CD4-positive, alpha-beta T cell treated with Interleukin-17A for 4 hours (primary cell): Measurements from ENCODE around the gene ZNF385D.

Source experiments
- DNase-seq: peaks from one replicate; pipeline ENCODE4 v3.0.0-alpha.2; 2020; ENCODE audit warnings: mixed read lengths

ZNF385D gene, protein sequence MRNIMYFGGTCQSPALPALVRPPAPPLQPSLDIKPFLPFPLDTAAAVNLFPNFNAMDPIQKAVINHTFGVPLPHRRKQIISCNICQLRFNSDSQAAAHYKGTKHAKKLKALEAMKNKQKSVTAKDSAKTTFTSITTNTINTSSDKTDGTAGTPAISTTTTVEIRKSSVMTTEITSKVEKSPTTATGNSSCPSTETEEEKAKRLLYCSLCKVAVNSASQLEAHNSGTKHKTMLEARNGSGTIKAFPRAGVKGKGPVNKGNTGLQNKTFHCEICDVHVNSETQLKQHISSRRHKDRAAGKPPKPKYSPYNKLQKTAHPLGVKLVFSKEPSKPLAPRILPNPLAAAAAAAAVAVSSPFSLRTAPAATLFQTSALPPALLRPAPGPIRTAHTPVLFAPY

GRCh38 chr3:21750831-21751391, at the start of gene ZNF385D:
Gene ZNF385D, minus strand, starts transcription at chr3:21751210. Its CDS starts 294 bp downstream, at chr3:21750916.
- DNase-seq: no peak

DNA sequence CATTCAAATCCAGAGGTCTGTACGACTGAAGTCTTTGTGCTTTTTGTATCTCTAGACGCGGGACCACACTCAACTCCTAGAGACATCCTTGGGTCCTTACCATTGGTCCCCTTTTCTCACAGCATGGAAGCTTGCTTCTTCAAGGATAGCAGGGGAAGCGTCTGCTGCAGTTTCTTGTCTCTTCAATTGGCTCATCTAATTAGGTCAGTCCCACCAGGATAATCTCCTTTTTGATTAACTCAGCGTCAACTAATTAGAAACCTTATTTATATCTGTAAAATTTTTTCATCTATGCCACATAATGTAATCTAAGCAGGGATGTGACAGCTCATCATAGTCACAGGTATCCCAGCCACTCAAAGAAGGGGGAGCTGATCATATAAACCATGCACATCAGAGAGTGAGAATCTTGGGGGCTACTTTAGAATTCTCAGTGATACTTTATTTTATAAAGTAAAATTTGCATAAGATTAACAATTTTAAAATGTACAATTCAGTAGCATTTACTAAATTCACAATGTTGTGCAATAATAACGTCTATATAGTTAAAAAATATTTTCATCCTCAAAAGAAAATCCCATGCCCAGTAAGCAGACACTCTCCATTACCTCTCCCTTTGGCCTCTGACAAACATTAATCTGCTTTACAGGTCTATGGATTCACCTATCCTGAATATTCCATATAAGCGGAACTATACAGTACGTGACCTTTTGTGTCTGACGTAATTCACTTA, 47.5 kb upstream of the ZNF385D start:
- no peak for DNase-seq

DNA sequence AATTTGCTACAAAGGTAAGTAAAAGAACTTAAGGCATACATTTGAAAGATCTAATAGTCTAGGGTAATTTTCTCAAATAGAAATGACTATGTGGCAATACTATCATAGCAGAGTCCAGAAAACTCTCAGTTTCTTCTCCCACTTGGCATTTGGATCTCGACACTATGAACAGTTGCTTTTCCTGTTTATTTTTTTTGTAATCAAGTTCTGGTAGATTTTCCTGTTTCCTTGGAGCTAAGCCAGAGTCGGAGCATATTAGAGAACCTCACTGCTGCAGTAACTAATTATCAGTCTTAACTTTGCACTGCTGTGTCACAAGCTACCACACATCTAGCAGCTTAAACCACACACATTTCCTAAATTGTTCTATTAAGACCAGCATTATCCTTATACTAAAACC, 44.9 kb upstream of the ZNF385D start:
- no peak for DNase-seq

DNA sequence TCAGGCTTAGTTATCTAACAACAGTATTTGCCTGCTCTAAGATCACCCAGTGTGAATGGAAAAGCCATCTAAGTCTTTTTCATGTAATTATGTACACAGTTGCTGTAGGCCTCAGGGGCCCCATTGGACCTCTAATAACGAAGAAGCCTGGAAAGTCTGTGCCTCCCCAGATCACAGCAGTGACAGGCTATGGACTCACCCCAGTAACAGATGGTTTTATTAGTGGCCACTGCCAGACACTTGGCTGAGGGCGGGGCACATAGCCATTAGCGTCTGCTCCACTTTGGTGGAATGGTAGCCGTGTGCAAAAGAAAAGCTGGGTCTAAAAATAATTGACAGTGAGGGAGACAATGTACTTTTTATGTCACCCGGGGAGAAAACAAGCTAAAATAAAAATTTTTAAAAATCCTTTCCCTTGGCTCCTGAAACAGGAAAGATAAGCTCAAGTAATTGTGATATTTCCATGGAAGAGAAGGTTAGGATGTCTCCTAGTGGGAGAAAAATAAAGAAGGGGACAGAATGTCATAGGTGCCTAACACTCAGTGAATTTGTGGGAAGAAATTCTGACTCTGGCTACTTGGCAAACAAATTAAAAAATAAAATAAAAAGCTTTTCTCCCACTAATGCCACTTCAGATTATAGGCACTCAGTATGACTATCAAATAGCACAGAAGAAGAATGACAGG, 44.3 kb upstream of the ZNF385D start:
- DNase-seq: no peak

DNA sequence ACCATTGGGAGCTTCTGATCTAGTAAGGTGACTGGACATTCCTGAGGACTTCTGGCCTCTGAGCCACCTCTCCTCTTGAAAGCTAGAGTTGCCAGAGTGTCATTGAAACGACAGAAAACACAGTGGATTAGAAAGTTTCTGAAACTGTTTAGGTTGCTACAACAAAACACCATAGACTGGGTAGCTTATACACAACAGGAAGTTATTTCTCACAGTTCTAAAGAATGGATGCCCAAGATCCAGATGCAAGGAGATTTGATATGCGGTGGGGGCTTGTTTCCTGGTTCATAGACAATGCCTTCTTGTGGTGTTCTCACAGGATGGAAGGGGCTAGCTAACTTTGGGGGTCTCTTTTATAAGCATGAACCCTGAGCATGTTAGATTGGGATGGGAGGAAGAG, 43.3 kb upstream of the ZNF385D start:
- DNase-seq: no peak

GRCh38 chr3:21792176-21792575, 41.2 kb upstream of the ZNF385D start:
- DNase-seq: no peak

DNA sequence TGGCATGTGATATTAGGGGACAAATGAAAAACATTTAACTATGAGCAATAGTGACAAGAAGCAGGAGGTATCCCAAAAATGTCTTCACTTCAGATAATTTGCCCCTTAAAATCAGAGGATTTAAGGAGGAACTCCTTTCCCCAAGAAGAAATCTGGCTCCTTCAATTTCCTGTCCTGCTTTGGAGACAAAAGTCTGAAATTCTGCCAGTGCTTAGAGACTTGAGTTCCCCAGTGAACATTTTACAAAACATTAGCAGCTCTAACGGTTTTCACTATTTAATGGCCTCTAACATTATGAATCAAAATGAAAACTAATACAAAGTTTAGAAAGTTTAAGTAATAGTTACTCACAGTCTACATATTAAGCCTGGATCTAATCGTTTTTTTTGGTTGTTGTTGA, 40.3 kb upstream of the ZNF385D start:
- no peak for DNase-seq

GRCh38 chr3:21790466-21790865, 39.5 kb upstream of the ZNF385D start:
- no peak for DNase-seq

DNA sequence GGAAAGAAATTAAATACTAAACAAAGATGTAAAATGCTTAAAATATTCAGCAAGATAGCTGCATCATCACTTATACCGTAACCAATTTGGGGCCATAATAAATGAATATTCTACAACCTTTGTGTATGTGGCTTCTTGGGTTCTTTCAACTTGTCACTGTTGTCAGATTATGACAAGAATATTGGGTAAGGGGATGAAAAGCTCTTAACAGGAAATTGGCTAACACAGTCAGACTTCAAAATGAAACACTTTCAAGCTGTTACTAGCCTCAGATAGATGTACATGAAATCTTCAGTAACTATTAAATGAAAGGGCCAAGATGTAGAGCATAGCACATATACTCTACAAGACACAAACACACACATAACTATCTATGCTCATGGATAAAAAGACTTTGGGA, 38.7 kb upstream of the ZNF385D start:
- DNase-seq: no peak

DNA sequence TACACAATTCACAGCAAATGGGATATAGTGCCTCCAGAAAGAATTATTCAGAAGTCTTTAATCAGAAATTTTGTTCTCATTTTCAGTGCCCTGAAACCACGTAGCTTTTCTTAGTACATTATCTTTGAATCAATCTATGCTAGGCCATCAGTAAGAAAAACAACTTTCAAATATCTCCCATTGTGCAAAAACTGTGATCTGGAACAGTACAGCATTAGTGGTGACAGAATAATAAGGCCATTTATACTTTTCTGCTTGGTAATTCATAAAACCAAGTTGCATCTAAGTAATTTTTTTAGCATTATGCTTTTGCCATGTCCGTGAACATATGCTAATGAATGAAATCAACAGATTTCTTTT, 35.4 kb upstream of the ZNF385D start:
- no peak for DNase-seq

- DNase-seq: no peak
These were observed 34.9 kb upstream of the ZNF385D start for GRCh38 chr3:21785765-21786437.

- no peak for DNase-seq
These were observed 32.8 kb upstream of the ZNF385D start for GRCh38 chr3:21783839-21784238.

DNA sequence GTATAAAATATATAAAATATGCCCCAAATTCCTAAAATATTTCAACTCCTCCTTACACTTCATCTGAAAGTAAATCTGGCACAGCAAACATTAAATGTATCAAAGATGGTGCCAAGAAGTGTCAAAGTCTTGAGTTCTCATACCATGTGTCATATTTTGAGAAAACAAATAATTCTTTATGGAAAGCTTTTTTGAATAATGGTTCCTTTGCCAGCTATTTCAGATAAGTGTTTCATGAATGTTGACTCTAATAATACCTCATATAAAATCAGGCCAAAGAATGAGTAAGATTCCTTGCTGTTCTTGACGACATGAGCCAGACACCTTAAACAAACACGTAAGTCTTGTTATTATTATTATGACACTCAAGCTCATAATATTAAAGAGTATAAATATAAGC, 30.3 kb upstream of the ZNF385D start:
- no peak for DNase-seq

- DNase-seq: no peak
These were observed 28.9 kb upstream of the ZNF385D start for GRCh38 chr3:21779909-21780308.

DNA sequence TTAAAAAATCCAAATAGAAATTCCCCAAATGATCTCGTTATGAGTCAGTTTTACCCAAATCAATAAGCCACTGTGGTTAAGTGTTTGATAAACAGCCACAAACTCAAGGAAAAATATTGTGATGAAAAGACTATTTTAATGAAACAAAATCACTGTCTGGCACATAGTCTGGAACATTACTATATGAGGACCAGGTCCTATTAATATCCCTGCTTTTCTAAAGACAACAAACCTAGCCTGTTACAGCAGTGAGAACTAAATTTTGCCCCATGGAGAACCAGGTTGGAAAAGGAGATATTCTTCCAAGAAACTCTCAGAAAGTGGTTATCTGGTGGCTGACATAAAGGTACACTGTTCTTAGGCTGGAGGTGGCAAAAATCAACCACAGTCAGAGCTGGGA, 27.7 kb upstream of the ZNF385D start:
- DNase-seq: no peak

- DNase-seq: no peak
These were observed 26.8 kb upstream of the ZNF385D start for GRCh38 chr3:21777821-21778220.

DNA sequence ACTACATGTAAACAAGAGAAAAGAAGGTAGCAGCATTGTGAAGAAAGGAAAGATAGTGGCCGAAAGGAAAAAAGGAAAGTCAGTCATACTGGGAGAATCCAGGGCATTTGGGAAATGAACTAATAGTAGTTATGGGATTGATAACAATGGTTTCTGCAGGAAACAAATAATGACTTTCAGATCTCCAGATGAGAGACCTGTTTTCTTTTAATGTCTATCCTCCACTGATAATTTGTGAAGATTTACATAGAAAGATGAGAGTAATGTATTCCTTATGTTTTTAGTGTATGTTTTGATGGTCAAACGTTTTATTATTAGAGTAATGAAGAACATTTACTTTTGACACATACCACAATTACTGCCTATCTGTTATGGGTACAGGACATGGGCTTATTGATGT, 15.0 kb upstream of the ZNF385D start:
- DNase-seq: no peak

GRCh38 chr3:21755896-21756295, 4.9 kb upstream of the ZNF385D start:
- DNase-seq: no peak

GRCh38 chr3:21754839-21755238, 3.8 kb upstream of the ZNF385D start:
- no peak for DNase-seq

DNA sequence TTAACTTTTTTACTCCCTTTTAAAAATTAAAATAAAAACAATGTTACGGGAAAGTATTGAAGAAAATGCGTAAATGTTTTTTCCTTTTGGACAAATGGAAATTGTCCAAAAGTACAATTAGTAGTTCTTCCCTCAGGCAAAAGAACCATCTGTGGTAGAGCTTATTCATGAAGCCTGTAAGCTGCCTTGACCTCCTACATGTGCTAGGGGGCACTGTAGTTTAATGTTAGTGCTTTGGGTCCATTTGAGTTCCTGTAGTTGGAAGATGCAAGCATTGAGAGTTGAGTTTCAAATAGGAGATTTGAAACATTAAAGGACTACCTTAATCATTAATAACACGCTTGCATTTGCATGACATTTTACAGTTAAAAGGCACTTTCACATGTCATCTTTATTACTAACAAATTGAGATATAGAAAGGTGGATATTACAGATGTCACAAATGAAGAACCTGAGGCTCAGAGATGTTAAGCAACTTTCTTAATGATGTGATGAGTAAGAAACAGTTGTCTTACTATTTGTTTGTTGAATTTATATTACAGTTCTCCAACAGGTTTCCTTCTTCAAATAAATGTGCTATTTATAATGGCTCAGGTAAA, 1.8 kb upstream of the ZNF385D start:
- no peak for DNase-seq

GRCh38 chr3:21751886-21752285, 876 bp upstream of the ZNF385D start:
- no peak for DNase-seq

GRCh38 chr3:21750080-21750696, 822 bp downstream of the ZNF385D start:
- no peak for DNase-seq
